ENCODE data around the gene CD14.
"Not testable (repeated sequence)": the region's sequence is repeated elsewhere in the genome, so short reads cannot be mapped to it uniquely, and the experiment has no call there.

The CD14 gene

DNA sequence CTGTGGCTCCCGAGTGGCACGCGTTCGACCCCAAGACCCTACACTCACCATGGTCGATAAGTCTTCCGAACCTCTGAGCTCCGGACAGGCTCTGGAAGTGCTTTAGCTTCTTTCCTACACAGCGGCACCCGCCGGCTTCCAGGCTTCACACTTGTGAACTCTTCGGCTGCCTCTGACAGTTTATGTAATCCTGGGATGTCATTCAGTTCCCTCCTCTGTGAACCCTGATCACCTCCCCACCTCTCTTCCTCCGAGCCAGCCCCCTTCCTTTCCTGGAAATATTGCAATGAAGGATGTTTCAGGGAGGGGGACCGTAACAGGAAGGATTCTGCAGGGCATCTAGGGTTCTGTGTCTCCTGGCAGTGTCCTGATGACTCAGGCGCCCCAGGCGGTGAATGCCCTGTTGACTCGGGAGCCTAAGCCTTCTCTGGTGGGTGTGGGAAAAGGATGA lies at the start of gene CD14:
Gene CD14, minus strand, starts transcription at position 155 of the 451 bp plus-strand sequence. Its CDS starts 104 bp downstream, at position 51.
- peaks cover 0 to 15% of the 10 kb centered on the region in 2 donors for H3K4me1 ChIP-seq (ENCODE audit: control insufficient read depth in 1 of 2, insufficient read depth in 2 of 2, low read length in 2 of 2)
- peak within 1 kb of the TSS; percentile 72 for H3K27ac ChIP-seq (ENCODE audit: low read length)
- no peaks in the 10 kb centered on the region for H3K36me3 ChIP-seq (ENCODE audit: control insufficient read depth in 1 of 2, insufficient read depth in 2 of 2, low read length in 2 of 2)
- peak within 1 kb of the TSS; percentile 84 to 86 for H3K4me3 ChIP-seq (ENCODE audit: low read depth in 1 of 2, low read length in 2 of 2)
- no peaks in the 10 kb centered on the region for H3K9me3 ChIP-seq (ENCODE audit: control insufficient read depth in 1 of 2, low read length in 2 of 2)
- H3K27me3 ChIP-seq (ENCODE audit: low read depth, low read length) = no peaks in the 10 kb centered on the region

DNA sequence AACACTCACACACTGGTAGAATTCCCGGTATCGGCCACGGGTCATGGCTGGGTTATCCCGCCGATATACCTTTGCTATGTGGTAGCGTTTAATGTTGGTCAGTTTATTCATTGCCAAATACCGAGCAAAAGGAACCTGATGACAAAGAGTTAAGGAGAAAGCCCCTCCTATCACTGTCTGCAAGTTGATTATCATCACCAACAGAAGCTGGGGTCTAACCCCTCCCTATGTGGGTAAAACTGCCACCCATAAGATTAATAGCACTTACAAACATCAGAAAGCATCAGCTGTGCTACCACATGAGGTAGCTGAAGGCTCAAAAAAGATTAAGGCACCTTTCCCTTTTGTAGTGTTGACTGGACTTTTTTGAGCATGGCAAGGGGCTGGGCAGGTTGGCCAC lies 46.0 kb upstream of the CD14 start:
- Histone ChIP-seq H3K27me3 (ENCODE audit: low read depth, low read length) (no peaks in the 10 kb centered on the region), H3K9me3 (ENCODE audit: control insufficient read depth in 1 of 2, low read length in 2 of 2) (no peaks in the 10 kb centered on the region), H3K4me1 (ENCODE audit: control insufficient read depth in 1 of 2, insufficient read depth in 2 of 2, low read length in 2 of 2) (no peaks in the 10 kb centered on the region), H3K36me3 (ENCODE audit: control insufficient read depth in 1 of 2, insufficient read depth in 2 of 2, low read length in 2 of 2) (peaks cover 57 to 69% of the 10 kb centered on the region in 2 donors), H3K4me3 (ENCODE audit: low read depth in 1 of 2, low read length in 2 of 2) (no peak overlapping the region), H3K27ac (ENCODE audit: low read length) (no peak overlapping the region)

- Histone ChIP-seq H3K9me3 (ENCODE audit: control insufficient read depth in 1 of 2, low read length in 2 of 2) (no peaks in the 10 kb centered on the region), H3K4me1 (ENCODE audit: control insufficient read depth in 1 of 2, insufficient read depth in 2 of 2, low read length in 2 of 2) (no peaks in the 10 kb centered on the region), H3K27me3 (ENCODE audit: low read depth, low read length) (no peaks in the 10 kb centered on the region), H3K36me3 (ENCODE audit: control insufficient read depth in 1 of 2, insufficient read depth in 2 of 2, low read length in 2 of 2) (peaks cover 59 to 75% of the 10 kb centered on the region in 2 donors), H3K4me3 (ENCODE audit: low read depth in 1 of 2, low read length in 2 of 2) (no peak overlapping the region), H3K27ac (ENCODE audit: low read length) (no peak overlapping the region)
Observed at GRCh38 chr5:140677947-140678346, 45.0 kb upstream of the CD14 start.

DNA sequence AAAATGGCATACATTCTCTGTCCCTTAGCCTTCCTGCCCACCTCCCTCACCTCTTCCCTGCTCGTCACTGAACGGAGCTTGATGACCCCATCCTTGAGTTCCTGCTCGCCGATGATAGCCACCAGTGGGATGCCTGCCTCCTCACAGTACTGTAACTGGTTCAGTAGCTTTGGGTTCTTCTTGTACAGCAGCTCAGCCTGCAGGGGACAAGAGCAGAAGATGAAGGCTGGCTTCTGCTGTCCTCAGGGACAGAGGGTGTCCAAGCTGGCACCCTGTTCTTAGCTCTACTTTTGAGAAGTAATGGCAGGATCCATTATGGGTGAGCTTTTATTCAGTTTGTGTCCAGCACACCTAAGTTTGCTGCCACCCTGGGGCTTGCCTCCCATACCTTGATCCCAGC lies 41.7 kb upstream of the CD14 start:
- no peaks in the 10 kb centered on the region for H3K27me3 ChIP-seq (ENCODE audit: low read depth, low read length)
- no peaks in the 10 kb centered on the region for H3K4me1 ChIP-seq (ENCODE audit: control insufficient read depth in 1 of 2, insufficient read depth in 2 of 2, low read length in 2 of 2)
- peaks cover 47 to 75% of the 10 kb centered on the region in 2 donors for H3K36me3 ChIP-seq (ENCODE audit: control insufficient read depth in 1 of 2, insufficient read depth in 2 of 2, low read length in 2 of 2)
- H3K4me3 ChIP-seq (ENCODE audit: low read depth in 1 of 2, low read length in 2 of 2) = no peak overlapping the region
- no peaks in the 10 kb centered on the region for H3K9me3 ChIP-seq (ENCODE audit: control insufficient read depth in 1 of 2, low read length in 2 of 2)
- no peak overlapping the region for H3K27ac ChIP-seq (ENCODE audit: low read length)

- Histone ChIP-seq H3K27me3 (ENCODE audit: low read depth, low read length) (no peaks in the 10 kb centered on the region), H3K36me3 (ENCODE audit: control insufficient read depth in 1 of 2, insufficient read depth in 2 of 2, low read length in 2 of 2) (peaks cover 51 to 75% of the 10 kb centered on the region in 2 donors), H3K27ac (ENCODE audit: low read length) (no peak overlapping the region)
Observed at GRCh38 chr5:140674211-140674610, 41.2 kb upstream of the CD14 start.

GRCh38 chr5:140673187-140673976 lies 40.4 kb upstream of the CD14 start, which contains the start of gene DND1:
TSS of gene DND1 (minus strand) at chr5:140673576. CDS start at chr5:140673542, 34 bp downstream.
- H3K36me3 ChIP-seq (ENCODE audit: control insufficient read depth in 1 of 2, insufficient read depth in 2 of 2, low read length in 2 of 2) = peaks cover 59 to 79% of the 10 kb centered on the region in 2 donors
- no peaks in the 10 kb centered on the region for H3K9me3 ChIP-seq (ENCODE audit: control insufficient read depth in 1 of 2, low read length in 2 of 2)
- H3K27ac ChIP-seq (ENCODE audit: low read length) = no peak within 1 kb of the TSS
- no peaks in the 10 kb centered on the region for H3K4me1 ChIP-seq (ENCODE audit: control insufficient read depth in 1 of 2, insufficient read depth in 2 of 2, low read length in 2 of 2)
- no peaks in the 10 kb centered on the region for H3K27me3 ChIP-seq (ENCODE audit: low read depth, low read length)
- peak within 1 kb of the TSS in 1 of 2 donors; percentile 37 for H3K4me3 ChIP-seq (ENCODE audit: low read depth in 1 of 2, low read length in 2 of 2)

More at GRCh38 chr5:140674211-140674610, 41.2 kb upstream of the CD14 start:
- no peak overlapping the region for H3K4me3 ChIP-seq (ENCODE audit: low read depth in 1 of 2, low read length in 2 of 2)
- H3K4me1 ChIP-seq (ENCODE audit: control insufficient read depth in 1 of 2, insufficient read depth in 2 of 2, low read length in 2 of 2) = no peaks in the 10 kb centered on the region
- H3K9me3 ChIP-seq (ENCODE audit: control insufficient read depth in 1 of 2, low read length in 2 of 2) = no peaks in the 10 kb centered on the region

DNA sequence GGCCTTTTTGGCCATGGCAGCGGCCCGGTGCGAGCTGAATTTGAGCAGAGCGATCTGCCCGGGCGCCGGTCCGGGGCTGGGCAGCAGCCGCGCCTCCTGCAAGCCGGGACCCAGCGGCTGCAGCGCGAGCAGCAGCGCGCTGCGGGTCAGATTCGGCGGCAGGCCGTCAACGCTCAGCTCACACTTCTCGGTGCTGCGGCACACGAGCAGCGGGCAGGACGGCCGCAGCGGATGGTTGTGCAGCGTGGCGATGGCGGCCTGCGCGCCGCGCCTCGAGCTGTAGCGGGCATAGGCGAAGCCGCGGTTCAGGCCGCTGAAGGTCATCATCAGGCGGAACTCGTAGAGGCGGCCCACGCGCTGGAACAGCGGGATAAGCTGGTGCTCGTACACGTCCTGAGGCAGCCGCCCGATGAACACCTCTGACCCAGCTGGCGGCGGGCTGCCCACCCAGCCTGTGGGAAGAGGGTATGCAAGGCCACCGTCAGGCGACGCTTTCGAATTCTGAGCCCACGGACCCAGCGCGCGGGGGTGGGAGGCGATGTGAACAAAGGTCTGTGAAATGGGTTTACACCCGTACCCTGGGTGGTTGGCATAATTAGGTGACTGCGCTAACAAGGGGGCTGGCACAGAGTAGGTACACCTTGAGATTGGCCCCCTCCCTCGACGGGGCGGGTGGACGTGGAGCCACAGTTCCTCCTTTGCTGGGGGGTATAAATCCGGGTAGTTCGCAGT lies 39.6 kb upstream of the CD14 start:
- H3K36me3 ChIP-seq (ENCODE audit: control insufficient read depth in 1 of 2, insufficient read depth in 2 of 2, low read length in 2 of 2) = peaks cover 57 to 81% of the 10 kb centered on the region in 2 donors
- H3K9me3 ChIP-seq (ENCODE audit: control insufficient read depth in 1 of 2, low read length in 2 of 2) = no peaks in the 10 kb centered on the region
- H3K27ac ChIP-seq (ENCODE audit: low read length) = no peak overlapping the region
- no peaks in the 10 kb centered on the region for H3K27me3 ChIP-seq (ENCODE audit: low read depth, low read length)
- H3K4me3 ChIP-seq (ENCODE audit: low read depth in 1 of 2, low read length in 2 of 2) = peak overlapping the region in 1 of 2 donors; percentile 37
- H3K4me1 ChIP-seq (ENCODE audit: control insufficient read depth in 1 of 2, insufficient read depth in 2 of 2, low read length in 2 of 2) = no peaks in the 10 kb centered on the region

DNA sequence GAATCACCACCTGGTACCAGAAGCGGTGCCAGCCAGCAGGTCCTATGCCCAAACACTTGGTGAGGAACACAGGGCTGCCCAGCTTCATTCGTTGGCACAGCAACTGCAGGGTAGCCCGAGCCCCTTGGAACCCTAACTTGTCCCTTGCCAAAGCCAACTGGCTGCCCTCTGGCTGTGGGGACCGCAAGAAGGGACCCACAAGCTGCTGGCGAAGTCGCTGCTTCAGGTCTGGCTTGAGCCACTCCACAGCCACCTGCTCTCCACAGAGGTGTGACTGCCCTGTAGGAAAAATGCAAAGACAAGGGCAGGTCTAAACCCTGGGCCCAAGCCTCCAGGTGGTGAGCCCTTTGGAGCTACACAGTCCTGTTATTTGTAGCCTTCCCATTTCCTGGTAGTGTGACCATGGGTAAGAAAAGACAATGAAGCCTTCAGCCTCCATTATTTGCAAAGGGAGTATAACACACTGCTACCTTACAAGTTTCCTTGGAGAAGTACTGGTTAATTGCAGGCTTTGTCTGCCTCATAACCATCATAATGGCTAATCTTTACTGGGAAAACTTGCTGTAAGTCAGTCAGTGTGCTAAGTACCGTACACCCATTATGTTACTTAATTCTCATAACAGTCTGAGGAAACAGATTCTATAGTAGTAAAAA lies 38.6 kb upstream of the CD14 start:
- peaks cover 0 to 4% of the 10 kb centered on the region in 2 donors for H3K4me1 ChIP-seq (ENCODE audit: control insufficient read depth in 1 of 2, insufficient read depth in 2 of 2, low read length in 2 of 2)
- no peak overlapping the region for H3K4me3 ChIP-seq (ENCODE audit: low read depth in 1 of 2, low read length in 2 of 2)
- no peaks in the 10 kb centered on the region for H3K27me3 ChIP-seq (ENCODE audit: low read depth, low read length)
- no peak overlapping the region for H3K27ac ChIP-seq (ENCODE audit: low read length)
- H3K9me3 ChIP-seq (ENCODE audit: control insufficient read depth in 1 of 2, low read length in 2 of 2) = no peaks in the 10 kb centered on the region
- peaks cover 47 to 74% of the 10 kb centered on the region in 2 donors for H3K36me3 ChIP-seq (ENCODE audit: control insufficient read depth in 1 of 2, insufficient read depth in 2 of 2, low read length in 2 of 2)

DNA sequence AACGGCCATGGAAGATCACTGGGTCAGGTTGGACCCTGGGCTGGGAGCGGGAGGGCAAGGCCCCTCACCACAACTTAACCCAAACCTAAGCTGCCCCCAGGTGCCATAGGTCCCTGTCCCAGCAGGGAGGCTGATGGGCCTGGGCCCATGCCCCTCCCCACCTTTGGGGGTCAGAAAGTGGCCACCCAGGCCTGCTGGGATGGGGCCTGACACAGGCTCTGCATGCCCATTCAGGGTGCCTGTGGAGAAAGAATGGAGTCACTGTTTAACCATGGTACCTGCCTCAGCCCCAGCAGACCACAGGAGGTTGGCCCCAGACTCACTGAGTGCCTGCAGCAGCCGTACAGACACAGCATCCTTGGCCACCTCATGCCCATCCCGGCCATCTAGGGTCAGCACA lies 38.1 kb upstream of the CD14 start:
- H3K4me3 ChIP-seq (ENCODE audit: low read depth in 1 of 2, low read length in 2 of 2); H3K27ac ChIP-seq (ENCODE audit: low read length); H3K9me3 ChIP-seq (ENCODE audit: control insufficient read depth in 1 of 2, low read length in 2 of 2); H3K4me1 ChIP-seq (ENCODE audit: control insufficient read depth in 1 of 2, insufficient read depth in 2 of 2, low read length in 2 of 2); H3K27me3 ChIP-seq (ENCODE audit: low read depth, low read length): not testable (repeated sequence)
- peaks cover 41 to 68% of the 10 kb centered on the region in 2 donors for H3K36me3 ChIP-seq (ENCODE audit: control insufficient read depth in 1 of 2, insufficient read depth in 2 of 2, low read length in 2 of 2)

DNA sequence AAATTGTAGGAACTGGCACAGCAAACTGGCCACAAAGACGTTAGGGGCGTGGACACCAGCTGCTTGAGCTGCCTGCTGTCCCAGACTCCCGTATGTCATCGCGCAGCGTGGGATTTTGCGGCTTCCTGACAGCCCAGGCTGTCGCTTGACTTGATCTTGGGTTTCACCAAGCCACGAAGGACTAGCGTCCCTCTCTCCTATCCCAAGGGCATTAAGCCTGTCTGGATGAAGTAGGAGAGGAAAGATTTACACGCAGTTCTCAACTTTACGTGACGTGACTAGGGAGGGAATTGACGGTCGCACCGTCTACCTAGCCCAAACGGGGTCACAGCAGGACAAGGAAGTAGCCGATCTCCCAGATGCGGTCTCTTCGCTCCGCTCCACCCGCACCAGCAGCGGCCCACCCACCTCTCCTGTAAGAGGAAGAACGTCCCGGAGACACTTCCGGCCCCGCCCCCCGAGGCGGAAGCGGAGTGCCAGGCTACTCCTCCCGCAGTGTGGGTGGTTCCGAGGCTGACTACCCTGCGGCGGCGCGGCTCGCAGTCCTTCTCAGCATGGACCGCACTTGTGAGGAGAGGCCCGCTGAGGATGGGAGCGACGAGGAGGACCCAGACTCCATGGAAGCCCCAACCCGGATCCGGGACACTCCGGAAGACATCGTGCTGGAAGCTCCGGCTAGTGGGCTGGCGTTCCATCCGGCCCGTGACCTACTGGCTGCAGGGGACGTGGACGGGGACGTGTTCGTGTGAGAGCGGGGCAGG lies 31.6 kb upstream of the CD14 start, which contains the start of gene WDR55:
Gene WDR55, plus strand, starts transcription at position 546 of the 761 bp plus-strand sequence. Its CDS starts 9 bp downstream, at position 555.
- Histone ChIP-seq H3K27ac (ENCODE audit: low read length) (peak within 1 kb of the TSS; percentile 98), H3K4me3 (ENCODE audit: low read depth in 1 of 2, low read length in 2 of 2) (peak within 1 kb of the TSS; percentile 97 to 99), H3K4me1 (ENCODE audit: control insufficient read depth in 1 of 2, insufficient read depth in 2 of 2, low read length in 2 of 2) (peaks cover 3 to 24% of the 10 kb centered on the region in 2 donors), H3K36me3 (ENCODE audit: control insufficient read depth in 1 of 2, insufficient read depth in 2 of 2, low read length in 2 of 2) (peaks cover 47 to 64% of the 10 kb centered on the region in 2 donors), H3K27me3 (ENCODE audit: low read depth, low read length) (no peaks in the 10 kb centered on the region), H3K9me3 (ENCODE audit: control insufficient read depth in 1 of 2, low read length in 2 of 2) (no peaks in the 10 kb centered on the region)

Measured in muscle layer of duodenum (tissue), 2 donors.